NCI-H146 treated with DMSO at 0.1 percent for 48 hours (cell line): ENCODE measurements around the gene GRM2.

Experiments
- DNase-seq: peaks from one replicate; lab custom pipeline; 2025; ENCODE audit not compliant: unreplicated experiment; lab: John Stamatoyannopoulos, UW

Gene GRM2

GRCh38 chr3:51680196-51680595 is 26.7 kb upstream of the GRM2 start:
- no peak for DNase-seq

DNA sequence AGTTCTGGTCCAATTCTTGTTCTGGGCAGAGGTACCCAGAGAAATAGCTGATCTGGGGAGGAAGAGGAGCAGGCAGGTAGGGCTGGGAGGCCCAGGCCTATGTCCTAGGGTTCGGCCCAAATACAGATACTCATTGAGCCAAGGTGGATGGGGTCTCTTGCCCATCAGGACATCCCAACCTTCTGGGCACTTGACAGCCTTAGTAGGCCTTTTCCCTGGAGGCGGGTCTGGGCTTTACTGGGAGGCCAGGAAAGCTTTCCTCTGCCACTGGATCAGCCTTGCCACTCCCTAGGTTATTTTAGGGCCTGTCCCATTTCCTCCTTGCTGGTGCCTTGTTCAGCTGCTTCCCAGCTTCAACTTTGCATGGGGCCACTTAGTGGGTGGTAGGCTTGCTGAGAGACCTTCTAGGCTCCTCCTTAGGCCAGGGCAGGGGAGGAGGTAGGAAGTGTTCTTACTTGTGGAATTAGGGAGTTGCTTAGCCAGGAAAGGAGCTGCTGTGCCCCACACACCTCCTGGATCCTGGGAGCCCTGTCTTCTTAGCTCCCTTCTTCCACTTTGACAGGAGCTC is 26.1 kb upstream of the GRM2 start:
- no peak for DNase-seq

GRCh38 chr3:51681453-51681852 is 25.4 kb upstream of the GRM2 start:
- DNase-seq: no peak

GRCh38 chr3:51682079-51682478 is 24.8 kb upstream of the GRM2 start:
- peak; percentile 69 for DNase-seq

DNA sequence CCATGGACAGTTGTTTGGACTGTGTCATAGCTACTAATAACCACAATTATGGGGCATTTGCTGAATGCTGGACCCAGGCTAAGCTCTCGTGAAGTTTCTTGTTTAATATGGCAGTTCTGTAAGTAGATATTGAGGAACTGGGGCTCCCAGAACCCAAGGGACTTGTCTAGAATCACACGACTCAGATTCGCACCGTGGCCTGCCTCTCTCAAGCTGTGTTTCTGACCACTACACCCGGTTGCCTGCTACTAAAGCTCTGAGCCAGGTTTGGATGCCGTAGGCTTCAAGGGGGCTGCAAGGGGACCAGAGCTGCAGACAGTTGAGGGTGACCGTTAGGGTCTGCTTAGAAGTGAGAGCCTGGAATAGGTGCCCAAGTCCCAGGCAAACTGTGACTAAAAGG is 24.3 kb upstream of the GRM2 start:
- DNase-seq: no peak

- DNase-seq: no peak
Observed at GRCh38 chr3:51683566-51683965, 23.3 kb upstream of the GRM2 start.

GRCh38 chr3:51684971-51685751 is 21.7 kb upstream of the GRM2 start:
- DNase-seq: no peak

DNA sequence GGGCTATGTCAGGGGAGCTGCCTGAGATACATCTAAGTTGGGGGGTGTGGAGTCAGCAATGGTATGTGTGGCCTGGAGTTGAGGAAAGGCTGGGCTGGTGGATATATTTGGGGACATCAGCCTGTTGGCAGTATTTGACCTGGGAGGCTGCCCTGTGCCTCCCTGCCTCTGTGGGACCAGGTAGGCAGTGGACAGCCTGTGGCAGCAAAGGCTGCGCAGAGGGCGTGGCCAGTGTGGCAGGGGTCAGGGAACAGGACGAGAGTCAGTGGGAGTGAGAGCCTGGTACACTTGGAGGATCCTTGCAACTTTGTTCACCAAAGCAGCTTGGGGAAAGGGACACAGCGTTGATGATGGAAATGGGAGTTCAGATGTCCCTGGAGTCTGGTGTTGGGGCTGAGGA is 20.8 kb upstream of the GRM2 start:
- no peak for DNase-seq

GRCh38 chr3:51686512-51687215 is 20.2 kb upstream of the GRM2 start:
- DNase-seq: no peak

DNA sequence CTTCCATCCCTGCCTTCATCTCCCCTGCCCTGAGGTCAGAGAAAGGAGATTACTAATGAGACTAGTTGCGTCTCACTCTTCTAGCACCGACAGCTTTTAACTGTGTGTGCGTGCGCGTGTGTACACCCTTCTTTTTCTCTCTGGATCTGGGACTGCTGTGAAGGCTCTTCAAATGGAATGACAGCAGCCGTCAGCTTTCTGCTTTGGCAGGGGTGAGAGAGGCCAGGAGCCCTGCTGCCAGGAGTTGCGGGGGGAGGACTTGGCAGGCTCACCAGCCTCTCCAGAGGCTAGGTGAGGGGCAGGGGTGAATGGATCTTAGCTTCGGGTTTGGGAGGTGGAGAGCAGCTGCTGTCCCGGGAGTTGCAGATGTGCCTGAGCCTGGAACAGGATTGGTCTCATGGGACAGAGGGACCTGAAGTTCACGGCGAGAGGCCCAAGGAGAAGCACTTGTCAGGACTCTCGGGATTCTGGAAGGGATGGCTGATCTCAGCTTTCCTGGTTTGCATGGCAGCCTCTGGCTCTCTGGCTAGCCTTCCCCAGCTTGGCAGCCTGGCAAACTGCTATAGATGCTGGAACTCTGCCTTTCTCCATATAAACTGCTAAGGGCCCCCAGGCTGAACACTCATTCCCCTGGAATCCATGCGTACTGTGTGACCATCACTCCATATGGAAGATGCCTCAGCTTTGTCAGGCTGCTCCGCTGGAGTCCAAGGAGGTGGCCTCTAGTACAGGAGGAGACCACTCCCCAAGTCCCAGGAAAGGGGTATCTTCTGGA is 19.2 kb upstream of the GRM2 start:
- DNase-seq: no peak

DNA sequence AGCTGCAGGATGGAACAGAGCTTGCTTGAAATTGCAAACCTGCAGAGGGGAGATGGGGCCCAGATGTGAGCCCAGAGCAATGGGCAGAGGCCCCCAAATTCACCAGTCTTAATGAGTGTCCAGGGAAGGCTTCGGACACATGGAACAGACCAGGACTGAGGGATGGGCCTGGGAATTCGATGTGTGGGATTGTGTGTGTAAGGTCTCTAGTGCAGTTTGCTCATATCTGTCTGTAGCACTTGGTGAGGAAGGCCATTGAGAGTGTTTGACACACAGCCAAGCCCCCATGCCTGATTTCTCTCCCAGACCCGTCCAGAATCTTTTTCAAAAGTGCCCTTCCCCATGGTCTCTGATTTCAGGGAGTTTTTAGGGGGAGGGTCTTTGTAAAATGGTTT is 18.7 kb upstream of the GRM2 start:
- no peak for DNase-seq

- DNase-seq: no peak
Observed at GRCh38 chr3:51691021-51691420, 15.8 kb upstream of the GRM2 start.

DNA sequence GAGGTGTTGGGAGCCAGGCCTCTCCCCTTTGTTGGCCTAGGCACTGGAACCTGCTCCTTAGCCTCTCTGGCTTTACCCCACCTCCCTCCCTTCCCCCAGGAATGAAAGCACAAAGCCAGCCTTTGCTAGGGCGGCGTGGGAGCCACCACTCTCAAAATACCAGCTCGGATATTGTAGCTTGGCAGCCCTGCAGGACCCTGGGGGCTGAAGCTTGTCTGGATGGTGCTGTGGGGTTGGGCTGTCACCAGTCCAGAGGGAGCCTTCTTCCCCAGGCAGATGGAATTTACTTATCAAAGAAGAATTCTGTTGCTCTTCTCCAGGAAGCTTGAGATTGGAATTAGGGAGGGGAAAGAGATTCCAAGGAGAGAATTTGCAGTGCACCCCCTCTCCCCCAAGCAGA is 14.9 kb upstream of the GRM2 start:
- DNase-seq: no peak

- DNase-seq: no peak
Observed at GRCh38 chr3:51692980-51693395, 13.9 kb upstream of the GRM2 start.

- DNase-seq: no peak
Observed at GRCh38 chr3:51696954-51697353, 9.9 kb upstream of the GRM2 start.

DNA sequence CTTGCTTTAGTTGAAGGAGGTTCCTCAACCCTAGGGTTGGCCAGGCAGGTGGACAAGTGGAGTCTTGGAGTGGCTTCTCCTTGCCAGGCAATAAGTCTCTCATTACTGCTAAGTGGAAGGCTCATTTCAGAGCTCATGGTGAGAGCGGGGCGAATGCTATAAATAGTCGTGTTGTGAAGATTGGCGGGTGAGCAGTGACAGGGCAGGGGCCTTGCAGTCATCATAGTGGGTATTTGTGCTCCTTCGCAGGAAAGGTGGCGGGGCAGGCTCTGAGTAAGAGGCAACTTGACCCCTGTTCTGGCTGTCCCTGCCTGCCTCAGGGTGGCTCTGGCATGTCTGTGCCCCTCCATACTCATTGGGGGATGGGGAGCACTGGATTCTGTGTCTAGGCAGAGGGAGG is 8.7 kb upstream of the GRM2 start:
- no peak for DNase-seq

GRCh38 chr3:51700403-51700802 is 6.5 kb upstream of the GRM2 start:
- no peak for DNase-seq

DNA sequence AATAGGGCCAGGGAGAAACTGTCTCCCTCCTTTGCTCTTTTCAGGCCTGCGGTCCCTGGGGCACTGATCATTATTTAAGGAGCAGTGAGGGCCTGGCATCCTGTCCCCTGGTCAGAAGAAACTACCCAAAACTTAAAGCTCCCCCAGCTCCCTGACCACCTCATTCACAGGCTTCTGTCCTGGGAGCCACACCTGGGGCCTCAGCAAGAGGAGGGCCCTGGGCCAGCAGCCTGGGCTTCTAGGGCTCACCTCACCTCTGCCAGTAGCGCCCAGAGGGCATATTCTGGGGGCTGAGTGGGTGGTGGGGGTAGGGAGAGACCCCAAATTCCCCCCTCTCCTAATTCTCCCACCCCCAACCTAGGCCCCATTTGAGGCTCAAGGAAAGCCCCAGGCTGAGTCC is 4.7 kb upstream of the GRM2 start:
- DNase-seq: no peak

GRCh38 chr3:51703068-51703760 is 3.7 kb upstream of the GRM2 start:
- DNase-seq: no peak

GRCh38 chr3:51703761-51704510 is 2.9 kb upstream of the GRM2 start:
- no peak for DNase-seq
